Left kidney (tissue), 2 donors: Measurements from ENCODE around the gene TNFSF11. TPM values are rescaled to one million over a fixed set of nuclear protein-coding genes. Genes with fewer than 3 reads are reported as not detected.

Experiments
- DNase-seq: peaks from one replicate; pipeline ENCODE4 v3.0.0-alpha.2; 2013
- polyA plus RNA-seq: library from polyadenylated mRNA; unstranded; fragments of 120-200 nt; gene quantifications from one replicate; pipeline ENCODE4 v1.2.1, GENCODE V29; 2013; ENCODE audit not compliant: insufficient read length

TNFSF11 gene
- polyA plus RNA-seq, 1 donor, result 0.37 TPM

DNA sequence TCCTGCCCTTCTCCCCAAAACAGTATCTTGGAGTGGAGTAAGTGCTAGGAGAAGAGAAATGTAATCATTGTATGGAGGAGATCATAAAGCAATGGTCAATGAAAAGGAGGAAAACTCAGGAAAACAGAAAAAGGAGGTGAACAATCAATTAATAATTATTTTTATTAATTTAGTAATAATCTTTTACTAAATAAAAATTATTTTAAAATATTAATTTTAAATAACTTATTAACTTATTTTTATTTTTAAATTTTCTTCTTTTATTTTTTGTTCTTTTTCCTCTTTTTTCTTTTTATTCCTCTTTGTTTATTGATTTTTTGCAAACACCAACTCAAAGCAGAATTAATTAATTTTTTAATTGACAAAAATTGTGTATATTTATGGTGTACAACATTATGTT, 80.3 kb downstream of the TNFSF11 start:
- DNase-seq, result no peak

DNA sequence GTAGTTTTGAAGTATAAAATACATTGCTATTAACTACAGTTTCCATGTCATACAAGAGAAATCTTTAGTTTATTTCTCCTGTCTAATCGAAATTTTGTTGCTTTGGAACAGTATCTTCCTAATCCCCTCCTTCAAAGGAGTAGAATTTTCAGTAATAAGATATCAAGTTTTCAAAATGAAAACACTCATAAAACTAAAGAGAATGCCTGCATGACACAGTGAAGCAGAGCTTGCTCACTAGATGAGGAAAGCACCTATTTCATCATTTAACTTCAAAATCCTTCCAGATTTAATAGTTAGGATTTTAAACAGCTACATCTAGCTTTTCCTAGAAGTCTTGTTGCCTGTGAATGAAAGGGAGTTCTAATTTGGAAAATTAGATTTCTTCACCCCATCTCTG, 80.8 kb downstream of the TNFSF11 start:
- DNase-seq, result no peak

DNA sequence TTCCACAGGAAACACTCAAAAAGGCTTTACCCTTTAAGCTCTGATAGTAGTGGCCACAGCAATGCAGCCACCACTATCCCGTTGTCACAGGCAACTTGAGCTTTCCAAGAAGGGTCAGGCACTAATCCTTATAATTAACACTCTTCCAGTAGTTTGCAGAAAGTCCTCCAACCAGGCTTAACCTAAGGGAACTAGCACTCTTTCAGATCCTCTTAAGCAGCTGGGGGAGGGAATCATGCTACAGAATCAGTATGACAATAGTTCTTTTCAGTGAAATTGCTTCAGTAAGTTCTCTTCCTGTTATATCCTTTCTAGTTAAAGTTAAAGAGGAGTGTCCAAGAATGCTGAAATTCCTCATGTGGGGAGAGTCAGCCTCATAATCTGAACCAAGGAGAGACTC, 82.2 kb downstream of the TNFSF11 start:
- no peak for DNase-seq

DNA sequence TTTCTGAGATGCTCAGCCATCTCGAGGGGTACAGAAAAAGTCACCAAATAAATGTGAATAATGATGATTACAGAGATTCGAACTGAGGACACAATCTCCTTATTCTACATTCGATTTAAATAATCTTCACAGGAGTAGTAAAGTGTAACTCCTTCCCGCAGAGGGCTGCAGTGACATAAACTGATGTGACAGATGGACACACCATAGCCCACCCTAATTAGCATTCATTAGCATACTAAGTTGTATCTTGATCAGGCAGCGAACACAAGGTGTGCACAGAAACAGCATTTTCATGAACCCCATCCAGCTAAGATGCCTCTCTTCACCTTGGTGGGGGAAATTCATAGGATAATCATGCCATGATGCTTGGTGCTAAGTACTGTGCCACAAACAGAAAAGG, 83.0 kb downstream of the TNFSF11 start:
- DNase-seq, result no peak

Other genes with a start within 250 kb of the TNFSF11 start
- gene FAM216B, start 207.4 kb downstream of the TNFSF11 start, polyA plus RNA-seq, result not detected